Kidney glomerular epithelial cell (primary cell): ENCODE results near the gene ASTL.

Source experiments
- DNase-seq: peaks from one replicate; lab custom pipeline; 2025; lab: John Stamatoyannopoulos, UW

Gene ASTL

DNA sequence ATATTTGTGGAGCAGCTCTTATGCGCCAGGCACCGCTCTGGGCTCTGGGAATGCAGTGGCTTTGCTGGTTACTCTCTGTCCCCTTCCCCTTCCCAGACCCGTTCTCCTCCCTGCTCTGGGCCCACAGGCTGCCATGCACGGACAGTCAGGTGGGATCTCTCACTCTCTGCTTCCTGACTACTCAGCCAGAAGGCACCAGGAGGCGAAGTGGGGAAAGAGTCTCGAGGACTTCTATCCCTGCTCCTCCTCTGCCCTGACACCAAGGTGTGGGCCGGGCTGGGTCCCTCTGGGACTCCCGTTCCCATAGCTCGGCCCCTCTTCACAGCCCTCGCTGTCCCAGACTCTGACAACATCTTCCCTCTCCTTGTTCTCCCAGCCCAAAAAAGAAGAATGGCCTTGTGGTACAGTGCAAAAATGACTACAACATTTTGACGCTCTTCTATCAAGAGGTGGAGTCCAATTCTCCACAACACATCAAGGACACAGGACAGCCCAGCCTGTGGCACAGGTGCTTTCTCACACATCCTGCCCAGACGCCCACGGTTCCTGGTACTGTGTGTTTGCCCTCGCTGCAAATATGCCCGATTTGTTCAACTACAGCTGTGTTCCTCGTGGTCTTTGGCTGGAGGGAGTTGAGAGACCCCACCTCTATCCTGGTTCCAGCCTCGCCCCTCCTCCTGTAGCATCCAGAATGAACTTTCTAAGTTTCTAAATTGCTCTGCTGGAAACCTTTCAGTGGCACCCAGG lies 21.0 kb upstream of the ASTL start:
- no peak for DNase-seq

DNA sequence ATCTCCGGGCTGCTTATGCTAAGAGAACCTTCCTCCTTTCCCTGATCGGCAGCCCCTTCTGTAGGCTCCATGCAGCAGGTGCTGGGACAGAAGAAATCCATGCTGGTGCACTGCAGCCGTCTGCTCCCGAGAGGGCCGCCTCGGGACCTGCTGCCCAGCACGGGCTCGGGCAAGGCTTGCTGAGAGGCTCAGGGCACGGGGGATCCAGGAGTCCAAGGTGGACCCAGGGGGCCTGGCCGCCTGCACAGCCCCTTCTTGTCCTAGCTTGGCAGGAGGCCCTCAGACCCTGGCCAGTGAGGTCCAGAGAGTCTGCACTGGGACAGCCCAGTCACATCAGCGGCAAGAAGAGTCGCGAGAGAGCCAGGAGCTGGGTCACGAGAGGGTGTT lies 20.2 kb upstream of the ASTL start:
- no peak for DNase-seq

DNA sequence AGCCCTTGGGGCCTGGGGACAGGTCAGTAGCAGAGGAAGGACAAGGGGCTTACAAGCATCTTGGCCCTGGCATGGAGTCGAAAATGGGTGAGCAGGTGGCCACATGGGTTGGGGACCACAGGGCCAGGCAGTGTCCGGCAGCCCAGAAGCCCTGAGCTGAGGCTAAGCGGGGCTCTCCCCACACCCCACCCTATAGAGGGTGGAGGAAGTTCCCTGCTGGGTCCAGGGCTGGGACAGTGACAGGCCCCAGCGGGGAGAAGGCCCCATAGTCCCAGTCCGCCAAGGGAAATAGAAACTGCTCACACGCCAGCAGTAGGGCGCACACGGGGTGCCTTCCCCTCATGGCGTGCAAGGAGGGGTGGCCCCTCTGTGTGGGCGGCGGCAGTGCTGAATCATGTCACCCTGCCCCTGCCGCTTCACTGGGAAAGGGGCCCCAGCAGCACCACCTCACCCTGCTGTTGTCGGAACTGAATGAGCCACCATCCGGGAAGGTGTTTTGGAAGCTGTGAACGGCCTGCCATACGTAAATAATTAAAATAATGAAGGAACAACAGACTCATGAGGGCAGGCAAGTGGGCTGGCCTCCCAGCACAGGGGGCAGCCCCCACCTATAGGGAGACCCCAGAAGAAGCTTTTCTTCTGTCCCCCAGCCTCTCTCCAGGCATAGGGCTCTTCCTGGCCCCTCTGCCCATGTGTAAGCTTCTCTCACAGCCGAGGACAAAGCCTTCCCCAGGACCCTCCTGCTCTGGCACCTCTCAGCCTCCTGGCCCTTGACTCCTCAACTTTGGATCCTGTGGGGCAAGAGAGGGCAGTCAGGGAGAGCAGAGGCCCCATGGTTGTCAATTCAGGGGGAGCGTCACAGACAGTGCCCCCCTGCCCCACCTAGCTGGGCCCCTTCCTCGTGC lies 19.6 kb upstream of the ASTL start:
- DNase-seq, result no peak

DNA sequence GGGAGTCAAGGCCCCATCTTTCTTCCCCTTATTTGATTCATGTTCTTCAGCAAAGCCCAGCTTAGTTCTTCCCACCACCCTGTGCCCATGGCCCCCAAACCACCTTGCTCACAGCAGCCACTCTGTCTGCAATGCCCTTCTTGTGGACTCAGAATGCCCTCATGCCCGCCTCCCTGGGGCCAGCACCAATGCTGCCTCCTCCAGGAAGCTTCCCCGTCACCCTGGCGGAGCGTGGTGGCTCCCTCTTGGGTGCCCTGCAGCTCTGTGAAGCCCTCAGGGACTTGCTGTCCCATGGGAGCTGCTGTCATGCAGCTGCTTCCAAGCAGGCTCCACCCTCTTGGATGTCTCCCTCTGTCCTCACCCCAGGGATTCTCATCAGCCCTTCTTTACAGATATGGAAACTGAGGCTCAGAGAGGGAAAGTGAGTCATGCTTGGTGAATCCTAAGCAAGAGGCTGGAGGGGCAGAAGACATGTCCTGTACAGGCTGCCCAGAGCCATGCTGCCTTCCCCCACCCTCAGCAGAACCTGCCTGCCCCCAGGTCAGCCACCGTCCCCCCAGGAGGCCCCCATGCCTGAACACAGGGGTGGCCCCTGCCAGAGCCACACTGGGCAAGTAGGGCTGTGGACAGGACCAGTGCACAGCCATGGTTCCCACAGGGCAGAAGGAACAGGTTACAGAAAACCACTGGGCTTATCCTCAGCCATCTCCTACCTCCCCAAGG lies 18.8 kb upstream of the ASTL start:
- DNase-seq, result no peak

DNA sequence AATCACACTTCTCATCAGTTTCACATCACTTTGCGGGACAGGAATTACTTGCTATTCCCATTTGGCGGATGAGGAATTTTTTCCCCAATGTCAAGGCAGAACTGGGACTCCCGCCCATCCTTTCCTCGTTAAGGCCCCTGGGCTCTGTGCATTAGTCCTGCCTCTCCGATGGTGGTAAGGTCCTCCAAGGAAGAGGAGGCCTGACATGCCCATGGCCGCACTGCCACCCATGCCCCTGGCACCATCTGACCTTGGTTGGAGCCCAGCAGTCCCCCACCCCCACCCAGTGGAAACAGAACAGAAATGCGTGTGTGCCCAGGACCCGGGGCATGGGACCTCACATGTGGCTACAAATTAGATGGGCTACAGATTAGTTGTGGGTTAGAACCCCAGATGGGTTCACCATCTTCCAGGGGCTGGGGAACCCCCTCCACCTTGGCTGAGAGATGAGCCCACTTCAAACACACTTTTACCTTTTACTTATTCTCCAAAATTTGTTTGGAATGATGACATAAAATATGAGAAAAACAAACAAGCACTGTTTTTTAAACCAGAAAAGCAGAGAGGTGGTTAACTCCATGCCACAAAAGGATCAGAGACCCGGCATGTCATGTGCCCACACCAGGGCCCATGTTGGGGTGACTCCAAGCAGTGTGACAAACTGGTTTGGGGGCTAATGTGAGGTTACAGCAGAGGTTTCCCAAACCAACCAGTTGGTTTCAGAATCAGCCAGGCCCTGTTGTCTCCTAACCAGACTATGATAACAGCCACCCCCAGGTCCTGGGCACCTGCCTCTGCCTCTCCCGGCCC lies 17.9 kb upstream of the ASTL start:
- DNase-seq, result no peak

DNA sequence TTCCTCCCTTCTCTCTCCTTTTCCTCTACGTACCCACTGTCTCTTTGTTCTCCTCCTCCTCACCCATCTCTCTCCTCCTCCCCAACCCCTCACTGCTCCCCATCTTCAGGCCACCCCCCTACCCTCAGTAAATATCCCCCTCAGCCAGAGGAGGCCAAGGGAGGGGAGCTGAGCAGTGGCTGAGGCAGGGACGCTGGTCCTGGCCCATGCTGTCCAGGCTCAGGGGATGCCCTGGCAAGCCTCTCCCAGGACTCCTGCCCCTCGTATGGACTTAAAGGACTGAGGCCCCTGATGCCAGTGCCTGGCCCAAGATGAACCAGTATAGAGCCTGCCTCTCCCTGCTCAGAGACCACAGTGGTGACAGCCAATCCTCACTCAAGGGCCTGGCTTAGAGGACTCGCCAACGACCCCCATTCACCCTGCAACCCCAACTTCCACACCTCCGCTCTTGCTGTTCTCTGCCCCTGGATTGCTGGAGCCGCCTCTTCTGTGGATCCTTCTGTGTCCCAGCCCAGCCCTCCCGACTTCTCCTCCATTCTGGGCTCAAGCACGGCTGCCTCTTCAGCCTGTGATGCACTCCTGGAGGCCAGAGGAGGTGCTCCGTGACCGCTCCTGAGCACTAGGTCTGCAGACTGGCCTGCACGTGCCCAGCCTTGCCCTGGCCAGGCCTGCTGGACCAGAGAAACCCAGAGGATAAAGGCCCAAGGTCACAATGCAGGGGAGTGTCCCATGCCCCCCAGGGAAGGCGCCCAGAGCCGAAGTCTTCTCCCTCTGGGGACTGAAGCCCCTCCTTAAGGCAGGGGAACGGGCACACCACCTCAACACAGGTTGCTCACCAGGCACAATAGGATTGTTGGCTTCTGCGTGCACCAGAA lies 16.4 kb upstream of the ASTL start:
- DNase-seq, result no peak

DNA sequence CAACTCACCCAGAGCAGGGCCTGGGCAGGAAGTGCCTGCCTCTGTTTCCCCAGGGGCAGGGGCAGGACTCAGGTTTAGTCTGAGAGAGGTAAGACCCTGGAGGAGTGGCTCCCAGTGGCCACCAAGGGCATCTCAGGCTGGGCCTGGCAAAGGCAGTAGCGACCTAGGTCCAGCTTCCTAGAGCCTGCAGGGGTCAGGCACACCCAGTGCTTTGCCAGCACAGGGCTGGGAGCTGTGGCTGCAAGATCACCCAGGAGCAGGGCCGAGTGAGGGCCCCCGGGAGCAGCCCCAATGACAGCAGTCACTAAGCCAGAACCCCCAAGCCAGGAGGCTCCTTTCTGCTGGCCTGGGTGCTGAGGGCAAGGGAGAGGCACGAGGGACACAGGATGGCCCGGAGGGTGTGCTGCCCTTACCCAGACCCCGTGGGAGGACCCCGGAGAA lies 15.7 kb upstream of the ASTL start:
- DNase-seq, result no peak

DNA sequence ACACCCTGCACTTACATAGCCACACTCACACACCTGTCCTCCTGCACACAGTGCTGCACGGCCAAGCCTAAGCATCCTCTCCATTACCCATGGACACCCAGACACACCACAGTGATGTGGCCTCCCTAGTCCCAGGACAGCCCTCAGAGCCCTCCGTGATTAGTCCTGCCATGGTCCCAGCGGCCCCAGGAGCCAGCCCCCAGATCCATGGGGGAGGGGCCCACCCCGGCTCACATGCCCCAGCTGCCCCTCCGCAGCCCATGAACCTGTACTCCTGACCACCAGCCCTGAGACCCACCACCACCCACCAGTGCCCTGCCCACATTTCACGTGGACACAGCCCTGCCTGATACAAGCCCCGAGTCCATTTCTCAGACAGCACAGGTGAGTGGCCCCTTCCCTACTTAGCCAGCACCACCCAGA lies 15.0 kb upstream of the ASTL start:
- DNase-seq, result no peak

DNA sequence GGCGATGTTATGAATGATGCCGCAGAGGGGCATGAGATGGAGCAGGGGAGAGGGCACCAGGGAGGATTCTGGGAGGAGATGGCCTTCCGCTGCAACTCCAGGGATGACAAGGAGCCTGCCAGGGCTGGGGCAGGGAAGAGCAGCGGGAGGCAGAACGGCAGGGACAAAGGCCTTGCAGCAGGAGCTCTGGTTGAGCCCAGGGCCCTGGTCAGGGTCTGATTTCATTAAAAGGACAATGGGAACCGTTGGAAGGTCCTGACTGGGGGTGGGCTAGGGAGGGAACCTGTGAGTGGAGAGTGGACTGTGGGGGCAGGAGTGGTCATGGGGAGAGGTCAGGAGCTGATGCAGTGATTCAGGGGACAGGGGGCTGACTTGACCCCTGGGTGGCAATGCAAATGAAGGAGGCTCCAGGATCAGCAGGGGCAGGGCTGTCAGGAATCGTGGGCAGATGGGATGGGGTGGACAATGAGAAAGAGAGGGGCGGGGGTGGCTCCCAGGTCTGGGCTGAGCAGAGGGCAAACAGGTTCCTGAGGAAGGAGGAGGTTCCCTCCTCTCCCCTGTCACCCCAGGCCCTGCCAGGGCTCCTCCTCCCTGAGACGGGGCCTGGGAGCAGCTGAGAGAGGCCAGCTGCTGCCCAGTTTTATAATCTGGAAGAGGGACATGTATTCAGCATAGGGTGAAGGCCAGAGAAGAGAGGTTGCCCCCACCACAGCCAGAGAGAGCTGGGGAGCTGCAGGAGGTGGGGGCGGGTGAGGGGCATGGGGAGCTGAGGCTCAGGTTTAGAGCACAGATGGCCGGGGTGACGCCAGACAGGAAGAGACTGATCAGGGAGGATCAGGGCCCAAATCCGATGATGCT lies 14.2 kb upstream of the ASTL start:
- no peak for DNase-seq

DNA sequence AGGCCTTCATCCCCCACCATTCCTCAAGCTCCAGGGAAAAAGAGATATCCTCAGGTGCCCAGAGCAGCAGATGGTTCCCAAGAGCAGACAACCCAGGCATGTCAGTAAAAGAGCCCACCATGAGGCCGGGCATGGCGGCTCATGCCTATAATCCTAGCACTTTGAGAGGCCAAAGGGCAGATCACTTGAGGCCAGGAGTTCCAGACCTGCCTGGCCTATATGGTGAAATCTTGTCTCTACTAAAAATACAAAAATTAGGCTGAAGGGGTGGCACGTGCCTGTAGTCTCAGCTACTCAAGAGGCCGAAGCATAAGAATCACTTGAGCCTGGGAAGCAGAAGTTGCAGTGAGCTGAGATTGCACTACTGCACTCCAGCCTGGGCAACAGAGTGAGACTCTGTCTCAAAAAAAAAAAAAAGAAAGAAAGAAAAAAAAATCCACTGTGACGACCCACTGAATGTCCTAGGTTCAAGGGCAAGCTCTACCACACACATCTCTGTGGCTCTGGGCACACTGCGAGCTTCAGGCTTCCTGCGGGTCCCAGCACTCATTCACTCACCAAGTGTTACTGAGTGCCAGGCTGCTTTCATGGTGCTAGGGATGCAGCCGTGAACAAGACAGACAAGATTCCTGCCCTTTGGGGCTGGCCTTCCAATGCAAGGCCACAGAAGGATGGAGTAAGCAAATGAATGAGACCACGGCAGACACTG lies 13.4 kb upstream of the ASTL start:
- no peak for DNase-seq

DNA sequence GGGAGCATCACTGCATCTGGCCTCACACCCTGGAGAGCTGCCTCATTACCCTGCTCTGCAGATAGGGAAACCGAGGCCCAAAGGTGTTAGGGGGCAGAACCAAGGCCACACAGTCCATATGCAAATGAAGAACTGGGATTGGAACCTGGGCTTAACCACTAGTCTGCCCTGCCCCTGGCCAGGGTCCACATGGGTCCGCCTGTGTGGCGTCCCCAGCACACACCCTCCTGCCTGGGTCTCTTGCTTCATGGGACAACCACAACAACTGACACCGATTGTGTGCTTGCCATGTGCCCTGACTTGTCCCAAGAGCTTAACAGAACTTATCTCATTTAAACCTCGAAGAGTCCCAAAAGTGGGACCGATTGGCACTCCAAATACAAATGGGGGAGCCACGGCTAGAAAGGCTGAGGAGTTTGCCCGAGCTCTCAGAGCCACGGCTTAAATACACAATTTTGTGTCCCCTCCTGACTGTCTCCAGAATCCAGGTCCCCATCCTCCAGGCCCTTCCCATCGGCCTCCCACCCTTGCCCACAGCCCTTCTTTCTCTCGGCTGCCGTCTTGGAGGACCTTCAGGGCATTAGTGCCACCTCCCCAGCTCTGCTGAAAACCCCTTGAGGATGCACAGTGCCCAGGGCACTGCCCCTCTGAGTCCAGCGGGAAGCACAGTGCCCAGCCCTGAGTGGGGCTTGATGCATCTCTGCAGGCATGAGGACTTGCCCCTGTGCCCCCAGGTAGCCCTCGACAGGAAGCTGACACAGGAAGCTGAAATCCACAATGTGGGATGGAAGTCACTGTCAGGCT lies 12.7 kb upstream of the ASTL start:
- DNase-seq, result no peak

DNA sequence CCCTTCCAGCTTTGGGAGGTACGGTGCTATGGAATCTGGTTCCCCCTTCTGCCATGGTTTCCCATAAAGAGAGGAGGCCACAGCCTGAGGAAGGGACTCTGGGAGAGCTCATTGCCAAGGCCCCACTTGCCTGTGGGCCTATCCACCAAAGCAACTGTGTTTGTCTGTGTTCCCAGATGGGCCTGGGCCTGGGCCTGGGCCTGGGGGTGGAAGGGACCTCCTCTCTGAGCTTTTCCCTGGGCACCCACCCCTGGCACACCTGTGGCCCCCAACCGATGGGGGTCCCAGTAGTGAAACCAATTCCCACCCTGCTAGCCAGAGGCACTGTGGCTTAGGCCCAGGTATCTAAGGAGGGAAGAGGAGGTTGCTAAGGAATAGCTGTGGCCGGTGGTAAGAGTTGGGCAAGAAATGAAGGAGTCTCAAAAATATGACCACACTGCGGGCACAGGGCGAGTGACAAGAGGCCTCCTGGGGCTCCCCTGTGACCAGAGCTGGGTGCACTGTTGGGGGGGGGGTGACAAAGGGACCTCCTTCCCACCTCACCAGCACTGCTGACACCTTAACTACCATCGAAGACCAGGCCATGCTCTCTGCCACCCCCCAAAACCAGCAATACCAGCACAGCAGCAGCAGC lies 11.8 kb upstream of the ASTL start:
- no peak for DNase-seq

DNA sequence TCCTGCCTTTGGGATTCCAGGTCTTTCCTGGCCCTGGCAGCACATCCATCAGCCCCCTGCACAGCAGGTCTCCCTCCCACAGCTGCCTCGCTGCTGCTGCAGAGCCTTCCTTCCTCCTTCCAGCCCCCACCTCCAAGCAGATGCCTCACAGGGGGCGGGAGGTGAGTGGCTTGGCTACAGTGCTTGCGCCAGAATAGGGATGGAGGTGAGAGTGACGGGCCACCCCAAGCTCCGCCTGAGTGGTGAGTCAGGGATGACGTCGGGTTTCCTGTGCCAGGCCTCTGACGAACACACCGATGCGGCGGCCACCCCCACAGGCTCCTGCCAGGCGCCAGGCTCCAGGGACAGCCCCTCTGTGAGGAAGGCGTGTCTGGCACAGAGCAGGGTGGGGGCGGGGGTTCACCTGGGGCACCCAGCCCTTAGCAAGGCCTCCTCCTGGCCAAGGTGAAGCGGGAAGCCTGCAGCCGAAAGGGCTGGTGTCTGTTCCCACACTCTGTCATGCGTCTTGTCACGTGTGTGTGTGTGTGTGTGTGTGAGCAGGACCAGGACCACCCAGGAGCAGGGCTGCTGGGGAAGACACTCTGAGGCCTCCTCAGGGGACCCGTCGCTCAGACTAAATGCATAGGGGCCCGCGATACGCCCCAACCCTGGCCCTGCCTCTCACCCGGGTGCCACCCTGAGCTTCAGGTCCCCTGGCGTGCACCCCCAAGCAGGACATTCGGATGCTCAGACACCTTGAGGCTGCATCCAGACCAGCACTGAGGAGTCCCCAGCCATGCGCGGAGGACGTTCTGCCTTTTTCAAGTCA lies 10.3 kb upstream of the ASTL start:
- peak; percentile 66 for DNase-seq

DNA sequence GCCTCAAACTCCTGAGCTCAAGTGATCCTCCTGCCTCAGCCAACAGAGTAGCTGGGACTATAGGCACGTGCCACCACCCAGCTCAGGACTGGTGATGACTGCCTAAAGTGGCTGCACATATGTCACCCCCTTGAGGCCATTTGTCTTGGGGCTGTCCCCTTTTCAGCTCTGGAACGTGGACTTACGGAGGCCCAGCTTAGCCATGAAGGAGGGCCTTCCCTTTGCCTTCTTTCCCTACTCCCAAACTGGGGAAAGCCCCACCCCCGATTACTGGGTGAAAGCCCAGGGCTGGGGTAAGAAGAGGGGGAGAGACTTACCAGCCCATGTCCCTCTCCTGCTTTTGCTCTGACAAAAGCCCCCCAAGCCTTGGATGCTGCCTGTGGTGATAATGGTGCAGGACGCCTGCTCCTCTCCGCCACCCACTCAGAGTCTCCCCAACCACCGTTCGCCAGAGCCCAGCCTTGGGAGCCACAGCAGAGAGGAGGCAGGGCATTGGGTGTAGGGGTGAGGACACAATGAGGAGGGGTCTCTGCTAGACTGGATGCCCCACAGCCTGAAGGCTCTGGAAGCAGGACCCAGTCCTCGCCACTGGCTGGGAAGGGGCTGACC lies 9.4 kb upstream of the ASTL start:
- DNase-seq, result no peak

DNA sequence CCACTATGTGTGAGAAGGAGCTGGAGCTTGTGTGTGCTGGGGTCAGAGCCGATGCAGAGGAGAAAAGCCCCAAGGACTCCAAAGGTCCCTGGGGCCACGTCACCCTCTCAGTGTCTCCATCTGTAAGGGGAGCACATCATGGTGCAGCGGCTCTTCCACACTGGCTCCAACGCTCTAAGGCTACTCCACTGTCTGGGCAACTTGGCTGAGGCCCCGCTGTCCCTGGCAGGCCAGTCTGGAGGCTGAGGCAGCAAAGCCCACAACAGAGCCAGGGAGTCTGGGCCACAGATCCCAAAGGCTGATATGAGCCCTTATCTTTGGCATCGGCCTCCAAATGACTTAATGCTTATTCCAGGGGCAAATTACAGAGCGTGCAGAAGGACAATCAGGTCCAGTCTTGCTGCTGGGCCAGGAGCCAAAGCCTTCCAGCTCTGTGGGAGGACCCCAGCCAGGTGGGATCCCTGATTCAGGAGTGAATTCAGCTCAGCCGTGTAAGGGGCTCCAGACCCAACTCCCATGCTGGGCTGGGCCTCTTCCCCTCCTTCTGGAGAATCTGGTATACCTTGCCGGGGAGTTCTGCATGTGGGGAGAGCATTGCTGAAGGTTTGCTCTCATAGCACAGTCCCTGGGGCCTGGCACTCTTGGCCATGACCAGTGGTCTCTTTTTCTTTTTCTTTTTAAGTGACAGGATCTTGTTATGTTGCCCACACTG lies 8.7 kb upstream of the ASTL start:
- no peak for DNase-seq
